GM21737 (cell line): ENCODE data around the gene STON2.
"Not testable (repeated sequence)": the region's sequence is repeated elsewhere in the genome, so short reads cannot be mapped to it uniquely, and the experiment has no call there.

Source experiments
- ATAC-seq: cut with Tn5 transposase; IDR thresholded peaks from one replicate; pipeline ENCODE4 v1.9.1; 2021; ENCODE audit warnings: mild to moderate bottlenecking, moderate library complexity; ENCODE audit not compliant: unreplicated experiment

Gene STON2

GRCh38 chr14:81235096-81235495, 165.0 kb downstream of the STON2 start:
- ATAC-seq = no peak

- ATAC-seq = no peak
Observed at GRCh38 chr14:81234278-81234677, 165.8 kb downstream of the STON2 start.

- ATAC-seq = no peak
Observed at GRCh38 chr14:81233615-81234014, 166.5 kb downstream of the STON2 start.

- no peak for ATAC-seq
Observed at GRCh38 chr14:81231540-81231939, 168.6 kb downstream of the STON2 start.

- no peak for ATAC-seq
Observed at GRCh38 chr14:81224222-81224621, 175.9 kb downstream of the STON2 start.

GRCh38 chr14:81223788-81224187, 176.3 kb downstream of the STON2 start:
- ATAC-seq = not testable (repeated sequence)

- ATAC-seq = no peak
Observed at GRCh38 chr14:81222691-81223090, 177.4 kb downstream of the STON2 start.

GRCh38 chr14:81222126-81222525, 178.0 kb downstream of the STON2 start:
- ATAC-seq = no peak

- no peak for ATAC-seq
Observed at GRCh38 chr14:81221579-81222102, 178.5 kb downstream of the STON2 start.

- ATAC-seq = peak; percentile 76
Observed at GRCh38 chr14:81220830-81221578, 179.1 kb downstream of the STON2 start, which contains the start of gene GTF2A1. GTF2A1 (minus strand) TSS chr14:81220959; CDS start chr14:81220518, 441 bp downstream.

GRCh38 chr14:81220580-81220829, 179.6 kb downstream of the STON2 start:
- no peak for ATAC-seq

GRCh38 chr14:81219759-81220579, 180.2 kb downstream of the STON2 start:
- ATAC-seq = no peak

- peak; percentile 54 for ATAC-seq
Observed at GRCh38 chr14:81219210-81219758, 180.8 kb downstream of the STON2 start.

GRCh38 chr14:81211844-81212243, 188.3 kb downstream of the STON2 start:
- ATAC-seq = peak; percentile 52
